GM21619 (cell line): ENCODE measurements around the gene PLEKHJ1.

Source experiments
- ATAC-seq: cut with Tn5 transposase; IDR thresholded peaks from one replicate; pipeline ENCODE4 v1.9.1; 2021; ENCODE audit not compliant: unreplicated experiment

PLEKHJ1 gene

GRCh38 chr19:2223959-2224358 lies 12.2 kb downstream of the PLEKHJ1 start:
- ATAC-seq, result peak; percentile 52

GRCh38 chr19:2223391-2223790 lies 12.7 kb downstream of the PLEKHJ1 start:
- no peak for ATAC-seq

- no peak for ATAC-seq
These were observed 14.2 kb downstream of the PLEKHJ1 start for GRCh38 chr19:2221918-2222317.

GRCh38 chr19:2221250-2221831 lies 14.8 kb downstream of the PLEKHJ1 start:
- ATAC-seq, result no peak

- ATAC-seq, result no peak
These were observed 16.4 kb downstream of the PLEKHJ1 start for GRCh38 chr19:2219726-2220125.

GRCh38 chr19:2217591-2217990 lies 18.5 kb downstream of the PLEKHJ1 start:
- no peak for ATAC-seq

GRCh38 chr19:2216361-2217225 lies 19.5 kb downstream of the PLEKHJ1 start:
- no peak for ATAC-seq

- no peak for ATAC-seq
These were observed 20.8 kb downstream of the PLEKHJ1 start for GRCh38 chr19:2215281-2215751.

GRCh38 chr19:2214251-2214650 lies 21.9 kb downstream of the PLEKHJ1 start:
- no peak for ATAC-seq

- ATAC-seq, result no peak
These were observed 22.3 kb downstream of the PLEKHJ1 start for GRCh38 chr19:2213799-2214198.

GRCh38 chr19:2212861-2213711 lies 23.0 kb downstream of the PLEKHJ1 start:
- no peak for ATAC-seq

GRCh38 chr19:2210987-2211740 lies 25.0 kb downstream of the PLEKHJ1 start:
- ATAC-seq, result no peak

GRCh38 chr19:2210206-2210605 lies 25.9 kb downstream of the PLEKHJ1 start:
- no peak for ATAC-seq

- ATAC-seq, result no peak
These were observed 26.7 kb downstream of the PLEKHJ1 start for GRCh38 chr19:2209408-2209807.

GRCh38 chr19:2208975-2209374 lies 27.2 kb downstream of the PLEKHJ1 start:
- no peak for ATAC-seq

GRCh38 chr19:2207991-2208860 lies 27.9 kb downstream of the PLEKHJ1 start:
- no peak for ATAC-seq

- no peak for ATAC-seq
These were observed 29.1 kb downstream of the PLEKHJ1 start for GRCh38 chr19:2207008-2207407.

- no peak for ATAC-seq
These were observed 33.8 kb downstream of the PLEKHJ1 start for GRCh38 chr19:2202366-2202765.

- ATAC-seq, result no peak
These were observed 34.5 kb downstream of the PLEKHJ1 start for GRCh38 chr19:2201473-2202148.
